ENCODE measurements around the gene TTLL3.

TTLL3 gene

GRCh38 chr3:9808345-9809037 lies 1.6 kb upstream of the TTLL3 start:
- H3K27me3 ChIP-seq (ENCODE audit: low read depth, low read length), result no peaks in the 10 kb centered on the region
- no peaks in the 10 kb centered on the region for H3K9me3 ChIP-seq (ENCODE audit: control insufficient read depth in 1 of 2, low read length in 2 of 2)
- H3K4me1 ChIP-seq (ENCODE audit: control insufficient read depth in 1 of 2, insufficient read depth in 2 of 2, low read length in 2 of 2), result peaks cover 0 to 8% of the 10 kb centered on the region in 2 donors
- H3K4me3 ChIP-seq (ENCODE audit: low read depth in 1 of 2, low read length in 2 of 2), result no peak overlapping the region
- peak overlapping the region; percentile 78 for H3K27ac ChIP-seq (ENCODE audit: low read length)
- H3K36me3 ChIP-seq (ENCODE audit: control insufficient read depth in 1 of 2, insufficient read depth in 2 of 2, low read length in 2 of 2), result peaks cover 29 to 50% of the 10 kb centered on the region in 2 donors

GRCh38 chr3:9809239-9809614 lies 835 bp upstream of the TTLL3 start:
- Histone ChIP-seq H3K9me3 (ENCODE audit: control insufficient read depth in 1 of 2, low read length in 2 of 2) (no peaks in the 10 kb centered on the region), H3K27me3 (ENCODE audit: low read depth, low read length) (no peaks in the 10 kb centered on the region), H3K27ac (ENCODE audit: low read length) (peak overlapping the region; percentile 78), H3K4me1 (ENCODE audit: control insufficient read depth in 1 of 2, insufficient read depth in 2 of 2, low read length in 2 of 2) (peaks cover 0 to 8% of the 10 kb centered on the region in 2 donors), H3K4me3 (ENCODE audit: low read depth in 1 of 2, low read length in 2 of 2) (peak overlapping the region; percentile 68 to 80), H3K36me3 (ENCODE audit: control insufficient read depth in 1 of 2, insufficient read depth in 2 of 2, low read length in 2 of 2) (peaks cover 22 to 43% of the 10 kb centered on the region in 2 donors)

- H3K4me1 ChIP-seq (ENCODE audit: control insufficient read depth in 1 of 2, insufficient read depth in 2 of 2, low read length in 2 of 2), result peaks cover 0 to 8% of the 10 kb centered on the region in 2 donors
- no peaks in the 10 kb centered on the region for H3K27me3 ChIP-seq (ENCODE audit: low read depth, low read length)
- peaks cover 11 to 31% of the 10 kb centered on the region in 2 donors for H3K36me3 ChIP-seq (ENCODE audit: control insufficient read depth in 1 of 2, insufficient read depth in 2 of 2, low read length in 2 of 2)
- H3K4me3 ChIP-seq (ENCODE audit: low read depth in 1 of 2, low read length in 2 of 2), result peak overlapping the region; percentile 68 to 80
- peak overlapping the region; percentile 78 for H3K27ac ChIP-seq (ENCODE audit: low read length)
- H3K9me3 ChIP-seq (ENCODE audit: control insufficient read depth in 1 of 2, low read length in 2 of 2), result no peaks in the 10 kb centered on the region
These were observed 340 bp downstream of the TTLL3 start for GRCh38 chr3:9810433-9810770.

GRCh38 chr3:9810846-9811245 lies 784 bp downstream of the TTLL3 start:
- Histone ChIP-seq H3K9me3 (ENCODE audit: control insufficient read depth in 1 of 2, low read length in 2 of 2) (no peaks in the 10 kb centered on the region), H3K36me3 (ENCODE audit: control insufficient read depth in 1 of 2, insufficient read depth in 2 of 2, low read length in 2 of 2) (peaks cover 6 to 27% of the 10 kb centered on the region in 2 donors), H3K4me1 (ENCODE audit: control insufficient read depth in 1 of 2, insufficient read depth in 2 of 2, low read length in 2 of 2) (peaks cover 0 to 8% of the 10 kb centered on the region in 2 donors), H3K27me3 (ENCODE audit: low read depth, low read length) (no peaks in the 10 kb centered on the region), H3K27ac (ENCODE audit: low read length) (peak overlapping the region; percentile 78), H3K4me3 (ENCODE audit: low read depth in 1 of 2, low read length in 2 of 2) (peak overlapping the region; percentile 68 to 80)

GRCh38 chr3:9812870-9813483 lies 2.9 kb downstream of the TTLL3 start:
- H3K9me3 ChIP-seq (ENCODE audit: control insufficient read depth in 1 of 2, low read length in 2 of 2), result no peaks in the 10 kb centered on the region
- H3K27me3 ChIP-seq (ENCODE audit: low read depth, low read length), result no peaks in the 10 kb centered on the region
- H3K4me1 ChIP-seq (ENCODE audit: control insufficient read depth in 1 of 2, insufficient read depth in 2 of 2, low read length in 2 of 2), result peaks cover 0 to 8% of the 10 kb centered on the region in 2 donors
- H3K36me3 ChIP-seq (ENCODE audit: control insufficient read depth in 1 of 2, insufficient read depth in 2 of 2, low read length in 2 of 2), result peaks cover 3 to 6% of the 10 kb centered on the region in 2 donors
- no peak overlapping the region for H3K4me3 ChIP-seq (ENCODE audit: low read depth in 1 of 2, low read length in 2 of 2)
- no peak overlapping the region for H3K27ac ChIP-seq (ENCODE audit: low read length)

GRCh38 chr3:9815986-9816385 lies 5.9 kb downstream of the TTLL3 start:
- Histone ChIP-seq H3K4me3 (ENCODE audit: low read depth in 1 of 2, low read length in 2 of 2) (no peak overlapping the region), H3K4me1 (ENCODE audit: control insufficient read depth in 1 of 2, insufficient read depth in 2 of 2, low read length in 2 of 2) (peaks cover 0 to 2% of the 10 kb centered on the region in 2 donors), H3K36me3 (ENCODE audit: control insufficient read depth in 1 of 2, insufficient read depth in 2 of 2, low read length in 2 of 2) (peaks cover 9 to 17% of the 10 kb centered on the region in 2 donors), H3K27ac (ENCODE audit: low read length) (no peak overlapping the region), H3K9me3 (ENCODE audit: control insufficient read depth in 1 of 2, low read length in 2 of 2) (no peaks in the 10 kb centered on the region), H3K27me3 (ENCODE audit: low read depth, low read length) (no peaks in the 10 kb centered on the region)

GRCh38 chr3:9817436-9817835 lies 7.4 kb downstream of the TTLL3 start:
- no peak overlapping the region for H3K4me3 ChIP-seq (ENCODE audit: low read depth in 1 of 2, low read length in 2 of 2)
- no peaks in the 10 kb centered on the region for H3K9me3 ChIP-seq (ENCODE audit: control insufficient read depth in 1 of 2, low read length in 2 of 2)
- H3K36me3 ChIP-seq (ENCODE audit: control insufficient read depth in 1 of 2, insufficient read depth in 2 of 2, low read length in 2 of 2), result peaks cover 9 to 17% of the 10 kb centered on the region in 2 donors
- no peaks in the 10 kb centered on the region for H3K4me1 ChIP-seq (ENCODE audit: control insufficient read depth in 1 of 2, insufficient read depth in 2 of 2, low read length in 2 of 2)
- H3K27me3 ChIP-seq (ENCODE audit: low read depth, low read length), result no peaks in the 10 kb centered on the region
- H3K27ac ChIP-seq (ENCODE audit: low read length), result no peak overlapping the region

GRCh38 chr3:9818666-9819335 lies 8.7 kb downstream of the TTLL3 start:
- H3K36me3 ChIP-seq (ENCODE audit: control insufficient read depth in 1 of 2, insufficient read depth in 2 of 2, low read length in 2 of 2), result peaks cover 6 to 12% of the 10 kb centered on the region in 2 donors

GRCh38 chr3:9820543-9820942 lies 10.5 kb downstream of the TTLL3 start:
- no peaks in the 10 kb centered on the region for H3K4me1 ChIP-seq (ENCODE audit: control insufficient read depth in 1 of 2, insufficient read depth in 2 of 2, low read length in 2 of 2)
- no peaks in the 10 kb centered on the region for H3K9me3 ChIP-seq (ENCODE audit: control insufficient read depth in 1 of 2, low read length in 2 of 2)
- peaks cover 6 to 13% of the 10 kb centered on the region in 2 donors for H3K36me3 ChIP-seq (ENCODE audit: control insufficient read depth in 1 of 2, insufficient read depth in 2 of 2, low read length in 2 of 2)
- H3K4me3 ChIP-seq (ENCODE audit: low read depth in 1 of 2, low read length in 2 of 2), result no peak overlapping the region
- H3K27ac ChIP-seq (ENCODE audit: low read length), result no peak overlapping the region
- no peaks in the 10 kb centered on the region for H3K27me3 ChIP-seq (ENCODE audit: low read depth, low read length)

More at GRCh38 chr3:9818666-9819335, 8.7 kb downstream of the TTLL3 start:
- Histone ChIP-seq H3K9me3 (ENCODE audit: control insufficient read depth in 1 of 2, low read length in 2 of 2) (no peaks in the 10 kb centered on the region), H3K27me3 (ENCODE audit: low read depth, low read length) (no peaks in the 10 kb centered on the region), H3K27ac (ENCODE audit: low read length) (no peak overlapping the region), H3K4me1 (ENCODE audit: control insufficient read depth in 1 of 2, insufficient read depth in 2 of 2, low read length in 2 of 2) (no peaks in the 10 kb centered on the region), H3K4me3 (ENCODE audit: low read depth in 1 of 2, low read length in 2 of 2) (no peak overlapping the region)

GRCh38 chr3:9820946-9821345 lies 10.9 kb downstream of the TTLL3 start:
- Histone ChIP-seq H3K36me3 (ENCODE audit: control insufficient read depth in 1 of 2, insufficient read depth in 2 of 2, low read length in 2 of 2) (peaks cover 6 to 17% of the 10 kb centered on the region in 2 donors), H3K4me1 (ENCODE audit: control insufficient read depth in 1 of 2, insufficient read depth in 2 of 2, low read length in 2 of 2) (no peaks in the 10 kb centered on the region)

GRCh38 chr3:9825451-9826040 lies 15.5 kb downstream of the TTLL3 start:
- Histone ChIP-seq H3K27ac (ENCODE audit: low read length) (no peak overlapping the region), H3K36me3 (ENCODE audit: control insufficient read depth in 1 of 2, insufficient read depth in 2 of 2, low read length in 2 of 2) (peaks cover 4 to 30% of the 10 kb centered on the region in 2 donors)

More at GRCh38 chr3:9820946-9821345, 10.9 kb downstream of the TTLL3 start:
- H3K9me3 ChIP-seq (ENCODE audit: control insufficient read depth in 1 of 2, low read length in 2 of 2), result no peaks in the 10 kb centered on the region
- no peak overlapping the region for H3K27ac ChIP-seq (ENCODE audit: low read length)
- no peak overlapping the region for H3K4me3 ChIP-seq (ENCODE audit: low read depth in 1 of 2, low read length in 2 of 2)
- H3K27me3 ChIP-seq (ENCODE audit: low read depth, low read length), result no peaks in the 10 kb centered on the region

More at GRCh38 chr3:9825451-9826040, 15.5 kb downstream of the TTLL3 start:
- Histone ChIP-seq H3K27me3 (ENCODE audit: low read depth, low read length) (no peaks in the 10 kb centered on the region), H3K4me3 (ENCODE audit: low read depth in 1 of 2, low read length in 2 of 2) (no peak overlapping the region), H3K9me3 (ENCODE audit: control insufficient read depth in 1 of 2, low read length in 2 of 2) (no peaks in the 10 kb centered on the region), H3K4me1 (ENCODE audit: control insufficient read depth in 1 of 2, insufficient read depth in 2 of 2, low read length in 2 of 2) (no peaks in the 10 kb centered on the region)

All from muscle layer of duodenum (tissue), 2 donors.